KMS-11 (cell line): ENCODE measurements around the gene OR7G2.
"Not testable (repeated sequence)": the region's sequence is repeated elsewhere in the genome, so short reads cannot be mapped to it uniquely, and the experiment has no call there.

Experiments used
- H2AFZ ChIP-seq: fragments of 200-600 bp; sonication (generic); 2 replicates; pipeline ENCODE4 v1.6.1; 2016; ENCODE audit warnings: antibody characterized with exemption, mixed run types, low read depth
- H3K27ac ChIP-seq: fragments of 200-600 bp; sonication (generic); 2 replicates; pipeline ENCODE4 v1.6.1; 2016; ENCODE audit warnings: mild to moderate bottlenecking, mixed run types
- H3K27me3 ChIP-seq: fragments of 200-600 bp; sonication (generic); 2 replicates; pipeline ENCODE4 v1.6.1; 2017; ENCODE audit warnings: mild to moderate bottlenecking, low read depth, mixed run types, moderate library complexity; ENCODE audit not compliant: insufficient read depth
- H3K36me3 ChIP-seq: fragments of 200-600 bp; sonication (generic); 2 replicates; pipeline ENCODE4 v1.6.1; 2017; ENCODE audit warnings: mild to moderate bottlenecking, mixed run types; ENCODE audit not compliant: insufficient read depth
- H3K4me1 ChIP-seq: fragments of 200-600 bp; sonication (generic); 2 replicates; pipeline ENCODE4 v1.6.1; 2016; ENCODE audit warnings: mild to moderate bottlenecking, low read depth, mixed run types; ENCODE audit not compliant: poor library complexity, severe bottlenecking
- H3K4me2 ChIP-seq: fragments of 200-600 bp; sonication (generic); 2 replicates; pipeline ENCODE4 v1.7.0; 2016; ENCODE audit warnings: mild to moderate bottlenecking, mixed run types
- H3K4me3 ChIP-seq: fragments of 200-600 bp; sonication (generic); IDR thresholded peaks from 2 replicates; pipeline ENCODE4 v1.6.1; 2017; ENCODE audit warnings: low read depth, low read length, mixed read lengths; ENCODE audit not compliant: insufficient read depth
- H3K79me2 ChIP-seq: fragments of 200-600 bp; sonication (generic); 2 replicates; pipeline ENCODE4 v1.6.1; 2016; ENCODE audit warnings: low read depth, mixed run types; ENCODE audit not compliant: insufficient read depth
- H3K9ac ChIP-seq: fragments of 200-600 bp; sonication (generic); 2 replicates; pipeline ENCODE4 v1.6.1; 2016; ENCODE audit warnings: mild to moderate bottlenecking, mixed run types
- H4K20me1 ChIP-seq: fragments of 200-600 bp; sonication (generic); 2 replicates; pipeline ENCODE4 v1.6.1; 2016; ENCODE audit warnings: mild to moderate bottlenecking, mixed run types; ENCODE audit not compliant: insufficient read depth
- TF ChIP-seq, protein P1 (sequence below): fragments of 200-600 bp; sonication (generic); conservative IDR thresholded peaks from 2 replicates; pipeline ENCODE4 v1.6.1; 2017; ENCODE audit warnings: low read depth, mild to moderate bottlenecking, antibody characterized with exemption, low read length, moderate library complexity, mixed read lengths

Gene OR7G2

DNA sequence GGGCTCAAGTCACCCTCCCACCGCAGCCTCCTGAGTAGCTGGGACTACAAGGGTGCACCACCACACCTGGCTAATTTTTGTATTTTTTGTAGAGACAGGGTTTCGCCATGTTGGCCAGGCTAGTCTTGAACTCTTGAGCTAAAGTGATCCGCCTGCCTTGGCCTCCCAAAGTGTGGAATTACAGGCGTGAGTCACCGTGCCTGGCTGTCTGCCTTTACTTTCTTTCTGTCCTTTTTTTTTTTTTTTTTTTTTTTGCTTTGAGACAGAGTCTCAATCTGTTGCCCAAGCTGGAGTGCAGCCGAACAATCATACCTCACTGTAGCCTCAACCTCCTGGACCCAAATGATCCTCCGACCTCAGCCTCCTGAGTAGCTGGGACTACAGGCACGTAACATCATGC, 45.4 kb downstream of the OR7G2 start:
- TF ChIP-seq, protein P1, sequence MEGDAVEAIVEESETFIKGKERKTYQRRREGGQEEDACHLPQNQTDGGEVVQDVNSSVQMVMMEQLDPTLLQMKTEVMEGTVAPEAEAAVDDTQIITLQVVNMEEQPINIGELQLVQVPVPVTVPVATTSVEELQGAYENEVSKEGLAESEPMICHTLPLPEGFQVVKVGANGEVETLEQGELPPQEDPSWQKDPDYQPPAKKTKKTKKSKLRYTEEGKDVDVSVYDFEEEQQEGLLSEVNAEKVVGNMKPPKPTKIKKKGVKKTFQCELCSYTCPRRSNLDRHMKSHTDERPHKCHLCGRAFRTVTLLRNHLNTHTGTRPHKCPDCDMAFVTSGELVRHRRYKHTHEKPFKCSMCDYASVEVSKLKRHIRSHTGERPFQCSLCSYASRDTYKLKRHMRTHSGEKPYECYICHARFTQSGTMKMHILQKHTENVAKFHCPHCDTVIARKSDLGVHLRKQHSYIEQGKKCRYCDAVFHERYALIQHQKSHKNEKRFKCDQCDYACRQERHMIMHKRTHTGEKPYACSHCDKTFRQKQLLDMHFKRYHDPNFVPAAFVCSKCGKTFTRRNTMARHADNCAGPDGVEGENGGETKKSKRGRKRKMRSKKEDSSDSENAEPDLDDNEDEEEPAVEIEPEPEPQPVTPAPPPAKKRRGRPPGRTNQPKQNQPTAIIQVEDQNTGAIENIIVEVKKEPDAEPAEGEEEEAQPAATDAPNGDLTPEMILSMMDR, result no peak
- H3K9ac ChIP-seq, result no peak overlapping the region
- H3K79me2 ChIP-seq, result no peaks in the 10 kb centered on the region
- H3K4me1 ChIP-seq, result no peaks in the 10 kb centered on the region
- no peak overlapping the region for H3K4me3 ChIP-seq
- H2AFZ ChIP-seq, result no peak overlapping the region
- no peak overlapping the region for H3K27ac ChIP-seq
- H3K4me2 ChIP-seq, result no peak overlapping the region
- H4K20me1 ChIP-seq, result no peaks in the 10 kb centered on the region
- peaks cover 4% of the 10 kb centered on the region; the same call in 1 of the 2 replicates for H3K27me3 ChIP-seq
- no peaks in the 10 kb centered on the region for H3K36me3 ChIP-seq

DNA sequence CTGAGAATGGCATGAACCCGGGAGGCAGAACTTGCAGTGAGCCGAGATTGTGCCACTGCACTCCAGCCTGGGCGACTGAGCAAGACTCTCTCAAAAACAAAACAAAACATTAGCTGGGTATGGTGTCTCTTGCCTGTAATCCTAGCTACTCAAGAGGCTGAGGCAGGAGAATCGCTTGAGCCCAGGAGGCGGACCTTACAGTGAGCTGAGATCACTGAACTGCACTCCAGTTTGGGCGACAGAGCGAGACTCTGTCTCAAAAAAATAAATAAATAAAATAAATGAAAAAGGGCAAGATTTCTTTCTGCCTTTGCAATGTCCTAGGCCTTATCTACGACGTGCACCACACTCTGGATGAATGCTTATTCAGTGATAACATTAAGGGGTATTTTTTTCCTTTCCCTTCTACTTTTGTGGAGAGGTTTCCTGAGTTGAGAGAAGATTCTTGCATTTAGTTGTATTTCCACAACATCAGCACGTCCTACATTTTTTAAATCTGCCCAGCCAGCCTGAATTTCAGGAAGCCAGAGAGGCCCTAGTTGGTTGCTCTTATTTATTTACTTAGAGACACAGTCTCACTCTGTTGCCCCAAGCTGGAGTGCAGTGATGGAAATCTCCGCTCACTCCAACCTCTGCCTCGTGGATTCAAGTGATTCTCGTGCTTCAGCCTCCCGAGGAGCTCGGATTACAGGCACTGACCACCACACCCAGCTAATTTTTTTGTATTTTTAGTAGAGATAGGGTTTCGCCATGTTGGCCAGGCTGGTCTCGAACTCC, 46.5 kb downstream of the OR7G2 start:
- H3K27me3 ChIP-seq, result peaks cover 2% of the 10 kb centered on the region; the same call in 1 of the 2 replicates
- H4K20me1 ChIP-seq, result no peaks in the 10 kb centered on the region
- H3K4me2 ChIP-seq, result no peak overlapping the region
- no peaks in the 10 kb centered on the region for H3K79me2 ChIP-seq
- H3K36me3 ChIP-seq, result no peaks in the 10 kb centered on the region
- no peaks in the 10 kb centered on the region for H3K4me1 ChIP-seq
- no peak overlapping the region for H3K9ac ChIP-seq
- H3K27ac ChIP-seq, result no peak overlapping the region
- H2AFZ ChIP-seq, result no peak overlapping the region
- H3K4me3 ChIP-seq, result no peak overlapping the region
- TF ChIP-seq, protein P1, result no peak

DNA sequence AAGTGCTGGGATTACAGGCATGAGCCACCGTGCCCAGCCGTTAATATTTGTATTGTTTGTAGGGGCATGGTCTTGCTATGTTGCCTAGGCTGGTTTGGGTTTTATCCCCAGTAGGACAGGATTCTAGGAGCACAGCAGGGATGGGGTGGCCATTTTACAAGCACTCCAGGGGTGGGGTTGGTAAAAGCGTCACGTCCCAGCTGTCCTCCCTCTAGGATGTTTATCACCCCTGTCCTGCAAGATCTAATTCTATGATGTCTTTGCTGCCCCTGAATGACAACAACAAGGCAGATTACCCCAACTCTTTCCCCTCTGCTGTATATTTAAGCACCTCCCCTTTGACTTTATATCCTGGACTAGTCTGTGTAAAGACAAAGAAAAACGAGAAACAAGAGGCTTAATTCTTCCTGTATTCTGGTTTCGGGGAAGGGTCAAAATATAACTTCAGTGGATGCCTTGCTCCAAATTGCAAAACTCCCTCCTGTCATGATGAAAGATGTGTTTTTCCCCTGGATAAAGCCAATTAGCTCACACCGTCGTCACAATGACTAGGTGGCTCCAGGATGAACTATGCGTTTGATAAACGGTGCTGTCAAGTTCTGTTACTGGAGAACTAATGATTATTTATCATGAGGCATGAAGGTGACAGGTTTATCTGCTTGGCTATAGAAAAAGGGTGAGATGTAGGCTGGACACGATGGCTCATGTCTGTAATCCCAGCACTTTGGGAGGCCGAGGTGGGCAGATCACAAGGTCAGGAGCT, 48.2 kb downstream of the OR7G2 start:
- H2AFZ ChIP-seq, result no peak overlapping the region
- H3K36me3 ChIP-seq, result no peaks in the 10 kb centered on the region
- H3K27me3 ChIP-seq, result peaks cover 6% of the 10 kb centered on the region; the same call in 1 of the 2 replicates
- TF ChIP-seq, protein P1, result no peak
- no peak overlapping the region for H3K4me2 ChIP-seq
- no peak overlapping the region for H3K9ac ChIP-seq
- H3K4me3 ChIP-seq, result no peak overlapping the region
- H4K20me1 ChIP-seq, result no peaks in the 10 kb centered on the region
- no peaks in the 10 kb centered on the region for H3K4me1 ChIP-seq
- H3K79me2 ChIP-seq, result no peaks in the 10 kb centered on the region
- H3K27ac ChIP-seq, result no peak overlapping the region

DNA sequence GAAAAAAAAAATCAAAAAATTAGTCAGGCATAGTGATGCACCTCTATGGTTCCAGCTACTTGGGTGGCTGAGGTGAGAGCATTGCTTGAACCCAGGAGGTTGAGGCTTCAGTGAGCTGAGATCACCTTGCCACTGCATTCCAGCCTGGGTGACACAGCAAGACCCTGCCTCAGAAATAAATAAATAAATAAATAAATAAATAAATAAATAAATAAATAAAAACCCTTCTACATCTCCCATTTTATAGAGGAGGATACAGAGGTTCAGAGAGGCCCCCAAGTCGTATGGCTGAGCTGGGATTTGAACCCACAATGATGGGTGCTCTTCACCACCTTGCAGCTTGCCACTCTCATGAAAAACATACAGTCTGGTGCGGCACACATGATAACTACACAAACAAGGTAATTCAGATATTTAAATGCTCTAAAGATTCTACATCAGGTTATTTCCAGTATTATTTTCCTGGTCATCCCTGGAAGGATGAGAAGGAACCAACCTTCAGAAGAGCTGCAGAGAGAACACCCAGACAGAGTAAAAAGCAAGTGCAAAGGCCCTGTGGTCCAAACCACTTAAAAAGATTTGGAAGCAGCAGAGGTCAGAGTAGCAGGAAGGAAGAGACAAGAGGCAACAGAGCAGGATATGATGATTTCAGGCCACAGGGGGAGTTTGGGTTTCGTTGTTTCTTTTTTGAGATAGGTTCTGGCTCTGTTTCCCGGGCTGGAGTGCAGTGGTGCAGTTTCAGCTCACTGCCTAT, 49.6 kb downstream of the OR7G2 start:
- no peaks in the 10 kb centered on the region for H3K36me3 ChIP-seq
- TF ChIP-seq, protein P1, result no peak
- H3K4me1 ChIP-seq, result no peaks in the 10 kb centered on the region
- H4K20me1 ChIP-seq, result no peaks in the 10 kb centered on the region
- H3K4me2 ChIP-seq, result no peak overlapping the region
- no peak overlapping the region for H2AFZ ChIP-seq
- no peak overlapping the region for H3K9ac ChIP-seq
- no peak overlapping the region for H3K27ac ChIP-seq
- no peak overlapping the region for H3K4me3 ChIP-seq
- H3K79me2 ChIP-seq, result no peaks in the 10 kb centered on the region
- peaks cover 8% of the 10 kb centered on the region; the same call in 1 of the 2 replicates for H3K27me3 ChIP-seq

DNA sequence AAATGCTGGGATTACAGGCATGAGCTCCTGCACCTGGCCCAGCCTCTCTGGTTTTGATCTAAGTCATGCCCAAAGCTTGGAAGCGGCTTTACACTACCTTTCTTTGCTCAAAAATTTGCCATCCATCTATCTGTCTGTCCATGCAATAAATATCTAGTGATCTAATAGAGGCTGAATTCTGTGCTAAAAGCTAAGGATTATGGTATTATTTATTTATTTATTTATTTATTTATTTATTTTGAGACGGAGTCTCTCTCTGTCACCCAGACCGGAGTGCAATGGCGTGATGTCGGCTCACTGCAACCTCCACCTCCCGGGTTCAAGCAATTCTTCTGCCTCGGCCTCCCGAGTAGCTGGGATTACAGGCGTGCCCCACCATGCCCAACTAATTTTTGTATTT, 51.1 kb downstream of the OR7G2 start:
- H3K36me3 ChIP-seq, H2AFZ ChIP-seq, H3K4me3 ChIP-seq, H3K79me2 ChIP-seq, H3K9ac ChIP-seq, H4K20me1 ChIP-seq, H3K4me2 ChIP-seq, H3K4me1 ChIP-seq, H3K27ac ChIP-seq, H3K27me3 ChIP-seq: not testable (repeated sequence)
